Measurements from ENCODE around the gene TRERF1.

DNA sequence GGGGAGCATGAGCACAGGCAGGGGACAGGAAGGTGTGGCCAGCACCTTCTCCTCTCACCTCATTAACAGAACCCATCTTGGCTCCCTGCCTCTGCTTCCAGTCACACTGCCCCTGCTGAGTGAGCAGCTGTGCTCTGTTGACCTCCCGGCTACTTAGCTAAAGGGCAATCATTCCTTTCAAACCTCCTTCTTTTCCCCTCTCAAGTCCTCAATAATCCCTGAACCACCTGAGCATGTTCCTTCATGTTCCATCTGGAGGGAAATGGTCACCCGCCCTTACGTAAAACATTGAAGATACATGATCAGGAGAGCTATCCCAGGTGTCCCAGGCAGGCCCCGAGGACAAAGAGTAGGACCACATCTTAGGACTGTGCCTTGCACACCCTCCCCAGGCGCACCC lies 212.4 kb downstream of the TRERF1 start:
- TF ChIP-seq, protein P1, sequence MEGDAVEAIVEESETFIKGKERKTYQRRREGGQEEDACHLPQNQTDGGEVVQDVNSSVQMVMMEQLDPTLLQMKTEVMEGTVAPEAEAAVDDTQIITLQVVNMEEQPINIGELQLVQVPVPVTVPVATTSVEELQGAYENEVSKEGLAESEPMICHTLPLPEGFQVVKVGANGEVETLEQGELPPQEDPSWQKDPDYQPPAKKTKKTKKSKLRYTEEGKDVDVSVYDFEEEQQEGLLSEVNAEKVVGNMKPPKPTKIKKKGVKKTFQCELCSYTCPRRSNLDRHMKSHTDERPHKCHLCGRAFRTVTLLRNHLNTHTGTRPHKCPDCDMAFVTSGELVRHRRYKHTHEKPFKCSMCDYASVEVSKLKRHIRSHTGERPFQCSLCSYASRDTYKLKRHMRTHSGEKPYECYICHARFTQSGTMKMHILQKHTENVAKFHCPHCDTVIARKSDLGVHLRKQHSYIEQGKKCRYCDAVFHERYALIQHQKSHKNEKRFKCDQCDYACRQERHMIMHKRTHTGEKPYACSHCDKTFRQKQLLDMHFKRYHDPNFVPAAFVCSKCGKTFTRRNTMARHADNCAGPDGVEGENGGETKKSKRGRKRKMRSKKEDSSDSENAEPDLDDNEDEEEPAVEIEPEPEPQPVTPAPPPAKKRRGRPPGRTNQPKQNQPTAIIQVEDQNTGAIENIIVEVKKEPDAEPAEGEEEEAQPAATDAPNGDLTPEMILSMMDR (IDR thresholded peaks at IDR 0.05; ENCODE audit: poor library complexity): no peak
- no peak for TF ChIP-seq EZH2 (IDR thresholded peaks at IDR 0.05; ENCODE audit: borderline replicate concordance)
